ENCODE data around the gene MAP7D2. TPM values are rescaled to one million over a fixed set of nuclear protein-coding genes. Genes with fewer than 3 reads are reported as not detected.

Gene MAP7D2
- total and polyA plus RNA-seq, 9 donors: 0.12 to 1.7 (median 0.28) TPM

DNA sequence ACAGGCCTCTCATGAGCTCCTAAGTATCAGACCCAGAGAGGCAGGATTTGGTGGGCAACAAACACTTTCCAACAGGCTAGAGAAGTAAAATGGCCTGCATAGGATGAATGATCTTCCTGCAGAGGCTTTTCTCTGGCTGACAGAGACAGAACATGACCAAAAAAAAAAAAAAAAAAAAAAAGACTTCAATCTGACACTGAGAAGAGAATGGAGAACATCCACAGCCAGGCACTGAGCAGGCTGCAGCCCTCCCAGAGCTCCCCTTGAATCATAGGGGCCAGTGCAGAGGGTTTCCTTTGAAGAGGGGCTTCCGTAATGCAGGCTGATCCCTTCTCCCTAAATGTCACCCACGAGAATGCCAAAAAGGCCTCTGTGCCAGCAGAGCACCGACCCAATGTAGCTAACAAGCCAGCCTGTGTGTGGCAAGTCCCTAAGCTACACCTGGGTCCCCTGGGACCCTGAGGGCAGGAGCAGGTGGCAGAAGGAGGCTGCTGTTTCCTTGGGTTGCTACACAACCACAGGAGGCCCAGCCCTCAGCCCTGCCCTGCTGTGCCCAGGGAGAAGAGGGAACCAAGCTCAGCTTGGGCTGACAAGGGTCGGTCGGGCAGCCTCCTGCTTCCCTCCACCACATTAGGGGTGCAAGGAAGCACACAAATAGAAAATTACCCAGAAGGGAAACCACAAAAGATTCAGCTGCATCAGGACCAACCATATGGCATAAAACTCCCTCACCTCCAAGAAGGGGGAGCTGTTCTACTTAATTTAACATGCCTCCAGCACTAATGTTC, 55.6 kb downstream of the MAP7D2 start:
- H3K4me3 ChIP-seq: no peak overlapping the region
- no peaks in the 10 kb centered on the region for H3K9me3 ChIP-seq
- 72 to 86% (median 82%) methylated on average over 5 of the region's 5 CpGs for WGBS, 3 donors
- TF ChIP-seq POLR2A (IDR thresholded peaks at IDR 0.05): no peak
- TF ChIP-seq EP300 (IDR thresholded peaks at IDR 0.05): no peak
- TF ChIP-seq, protein P1, sequence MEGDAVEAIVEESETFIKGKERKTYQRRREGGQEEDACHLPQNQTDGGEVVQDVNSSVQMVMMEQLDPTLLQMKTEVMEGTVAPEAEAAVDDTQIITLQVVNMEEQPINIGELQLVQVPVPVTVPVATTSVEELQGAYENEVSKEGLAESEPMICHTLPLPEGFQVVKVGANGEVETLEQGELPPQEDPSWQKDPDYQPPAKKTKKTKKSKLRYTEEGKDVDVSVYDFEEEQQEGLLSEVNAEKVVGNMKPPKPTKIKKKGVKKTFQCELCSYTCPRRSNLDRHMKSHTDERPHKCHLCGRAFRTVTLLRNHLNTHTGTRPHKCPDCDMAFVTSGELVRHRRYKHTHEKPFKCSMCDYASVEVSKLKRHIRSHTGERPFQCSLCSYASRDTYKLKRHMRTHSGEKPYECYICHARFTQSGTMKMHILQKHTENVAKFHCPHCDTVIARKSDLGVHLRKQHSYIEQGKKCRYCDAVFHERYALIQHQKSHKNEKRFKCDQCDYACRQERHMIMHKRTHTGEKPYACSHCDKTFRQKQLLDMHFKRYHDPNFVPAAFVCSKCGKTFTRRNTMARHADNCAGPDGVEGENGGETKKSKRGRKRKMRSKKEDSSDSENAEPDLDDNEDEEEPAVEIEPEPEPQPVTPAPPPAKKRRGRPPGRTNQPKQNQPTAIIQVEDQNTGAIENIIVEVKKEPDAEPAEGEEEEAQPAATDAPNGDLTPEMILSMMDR (IDR thresholded peaks at IDR 0.05): no peak
- no peak for DNase-seq
- intact Hi-C loops (cut with DNase I): no loop called here
- no peaks in the 10 kb centered on the region for H3K27me3 ChIP-seq
- no peaks in the 10 kb centered on the region for H3K4me1 ChIP-seq (ENCODE audit: insufficient read depth)
- H3K27ac ChIP-seq: no peak overlapping the region
- no peaks in the 10 kb centered on the region for H3K36me3 ChIP-seq

DNA sequence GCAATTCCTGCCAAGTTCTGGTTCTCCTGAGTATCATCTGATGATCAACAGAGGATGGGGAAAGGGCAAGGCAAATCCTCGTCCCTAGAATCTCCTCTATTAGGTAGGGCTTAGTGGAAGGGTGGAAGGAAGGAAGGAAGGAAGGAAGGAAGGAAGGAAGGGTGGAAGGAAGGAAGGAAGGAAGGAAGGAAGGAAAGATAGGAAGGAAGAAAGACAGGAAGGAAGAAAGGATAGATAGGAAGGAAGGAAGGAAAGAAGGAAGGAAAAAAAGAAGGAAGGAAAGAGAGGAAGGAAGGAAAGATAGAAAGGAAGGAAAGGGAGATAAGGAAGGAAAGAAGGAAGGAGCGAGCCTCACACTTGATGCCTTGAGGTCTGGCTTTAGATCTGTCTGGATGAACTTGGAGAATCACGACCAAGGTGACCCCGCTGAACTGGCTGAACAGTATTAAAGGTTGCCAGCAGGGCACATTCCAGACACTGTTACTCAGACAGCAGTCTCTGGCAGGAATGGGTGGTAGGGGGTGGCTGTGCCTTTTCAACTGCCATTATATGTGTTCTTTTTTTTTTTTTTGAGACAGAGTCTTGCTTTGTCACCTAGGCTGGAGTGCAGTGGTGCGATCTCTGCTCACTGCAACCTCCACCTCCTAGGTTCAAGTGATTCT, 57.1 kb downstream of the MAP7D2 start:
- Histone ChIP-seq H3K27ac (no peak overlapping the region), H3K27me3 (no peaks in the 10 kb centered on the region), H3K4me1 (ENCODE audit: insufficient read depth) (no peaks in the 10 kb centered on the region), H3K36me3 (no peaks in the 10 kb centered on the region), H3K4me3 (no peak overlapping the region), H3K9me3 (no peaks in the 10 kb centered on the region)
- 71 to 80% (median 80%) methylated on average over 5 of the region's 5 CpGs for WGBS, 3 donors
- intact Hi-C loops (cut with DNase I): no loop called here
- TF ChIP-seq, protein P1 (IDR thresholded peaks at IDR 0.05): no peak
- TF ChIP-seq POLR2A (IDR thresholded peaks at IDR 0.05) (no peak), EP300 (IDR thresholded peaks at IDR 0.05) (no peak)
- DNase-seq: no peak

DNA sequence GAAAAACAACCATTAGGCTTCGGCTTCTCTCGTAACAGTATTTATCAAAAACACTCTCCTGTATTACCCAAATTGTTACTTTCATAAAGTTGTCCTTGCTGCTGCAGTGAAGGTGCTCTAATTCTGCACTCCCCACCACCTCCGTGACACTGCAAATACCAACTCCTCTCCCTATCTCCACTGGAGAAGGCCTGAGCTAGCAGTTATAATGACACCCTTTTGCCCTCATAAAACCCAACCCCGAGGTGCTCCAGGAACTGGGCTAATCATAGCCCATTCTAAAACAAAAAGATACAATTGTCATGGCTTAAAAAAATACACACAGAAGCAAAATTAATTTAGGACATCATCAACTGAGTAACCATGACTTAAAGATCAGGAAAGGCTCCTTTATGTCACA, 59.2 kb downstream of the MAP7D2 start:
- Histone ChIP-seq H3K27me3 (no peaks in the 10 kb centered on the region), H3K4me1 (ENCODE audit: insufficient read depth) (no peaks in the 10 kb centered on the region), H3K36me3 (no peaks in the 10 kb centered on the region), H3K9me3 (no peaks in the 10 kb centered on the region), H3K4me3 (no peak overlapping the region), H3K27ac (no peak overlapping the region)
- TF ChIP-seq POLR2A (IDR thresholded peaks at IDR 0.05) (no peak), EP300 (IDR thresholded peaks at IDR 0.05) (no peak)
- TF ChIP-seq, protein P1 (IDR thresholded peaks at IDR 0.05): no peak
- DNase-seq: no peak
- WGBS, 3 donors: 77 to 81% (median 80%) methylated on average over 4 of the region's 4 CpGs
- intact Hi-C loops (cut with DNase I): no loop called here

DNA sequence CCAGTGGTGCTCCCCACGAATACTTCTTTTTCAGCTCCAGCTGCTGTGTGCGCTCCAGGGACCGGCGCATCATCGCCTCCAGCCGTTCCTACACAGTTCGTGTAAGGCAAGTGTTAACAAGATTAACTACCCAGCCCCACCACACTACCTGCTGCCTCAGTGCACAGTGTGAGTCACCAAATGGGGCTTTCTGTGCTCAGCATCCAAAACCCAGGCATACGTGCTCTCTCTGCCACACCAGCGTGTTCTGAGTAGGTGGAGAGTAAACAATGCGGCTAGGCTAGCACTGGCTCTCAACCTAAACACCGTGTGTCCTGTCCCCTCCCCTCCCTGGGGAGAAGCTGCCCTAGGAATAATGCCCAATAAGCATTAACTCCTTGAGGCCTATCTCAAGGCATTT, 60.0 kb downstream of the MAP7D2 start:
- no peak for DNase-seq
- WGBS, 3 donors: 60 to 68% (median 67%) methylated on average over 11 of the region's 11 CpGs
- TF ChIP-seq EP300 (IDR thresholded peaks at IDR 0.05): no peak
- TF ChIP-seq, protein P1 (IDR thresholded peaks at IDR 0.05): no peak
- TF ChIP-seq POLR2A (IDR thresholded peaks at IDR 0.05): no peak
- Histone ChIP-seq H3K9me3 (no peaks in the 10 kb centered on the region), H3K27ac (no peak overlapping the region), H3K36me3 (no peaks in the 10 kb centered on the region), H3K4me1 (ENCODE audit: insufficient read depth) (no peaks in the 10 kb centered on the region), H3K4me3 (no peak overlapping the region), H3K27me3 (no peaks in the 10 kb centered on the region)
- intact Hi-C loops (cut with DNase I): no loop called here

Measured in ovary (tissue), 9 donors.